IMR-90 (cell line): ENCODE measurements around the gene MAP3K7CL.

Experiments used
- CTCF ChIP-seq: conservative IDR thresholded peaks from 2 replicates; pipeline ENCODE4 v1.5.1; 2012; ENCODE audit warnings: mild to moderate bottlenecking, low read depth, low read length, improper control_type of control experiment
- FOS ChIP-seq: fragments of 150-350 bp; IDR thresholded peaks from 2 replicates; pipeline ENCODE4 v1.6.1; 2016; ENCODE audit warnings: low read depth, low read length
- MAFK ChIP-seq: IDR thresholded peaks from 2 replicates; pipeline ENCODE4 v1.6.1; 2012; ENCODE audit warnings: low read depth, low read length, improper control_type of control experiment
- RAD21 ChIP-seq: IDR thresholded peaks from 2 replicates; pipeline ENCODE4 v1.6.1; 2012; ENCODE audit warnings: low read length, improper control_type of control experiment

DNA sequence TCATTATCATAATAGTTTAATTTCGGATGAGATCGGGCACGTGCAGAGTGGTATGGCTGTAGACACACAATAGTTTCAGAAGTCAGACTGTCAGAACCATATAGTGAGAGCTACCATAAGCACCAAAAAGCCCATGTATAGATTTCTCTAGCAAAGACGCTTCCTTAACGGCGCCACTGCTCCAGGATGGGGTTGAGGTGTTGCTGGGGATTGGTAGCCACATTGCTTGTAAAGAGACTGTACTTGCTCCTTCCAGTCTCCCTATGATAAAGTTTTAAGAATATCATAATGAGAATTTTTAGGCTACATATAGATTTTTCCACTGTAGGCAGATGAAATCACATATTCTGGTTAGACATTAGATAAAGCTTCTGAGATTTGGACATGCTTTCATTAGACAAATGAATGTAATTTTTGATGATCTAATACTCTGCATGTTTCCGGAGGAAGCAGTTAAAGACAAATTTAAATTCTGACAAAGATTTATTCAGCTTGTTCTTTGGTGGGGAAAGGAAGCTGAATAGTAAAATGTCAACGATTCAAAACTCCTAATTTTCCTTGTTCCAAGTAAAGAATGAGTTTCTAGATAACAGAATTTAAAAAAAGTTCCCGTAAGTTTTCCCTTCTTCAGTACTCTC lies 77.7 kb downstream of the MAP3K7CL start:
- TF ChIP-seq CTCF (no peak), FOS (no peak), MAFK (no peak), RAD21 (no peak)
